IMR-90 (cell line): ENCODE data around the gene DBNL.
"Not testable (repeated sequence)": the region's sequence is repeated elsewhere in the genome, so short reads cannot be mapped to it uniquely, and the experiment has no call there.

Source experiments
- CTCF ChIP-seq: conservative IDR thresholded peaks from 2 replicates; pipeline ENCODE4 v1.5.1; 2012; ENCODE audit warnings: mild to moderate bottlenecking, low read depth, low read length, improper control_type of control experiment
- MAFK ChIP-seq: IDR thresholded peaks from 2 replicates; pipeline ENCODE4 v1.6.1; 2012; ENCODE audit warnings: low read depth, low read length, improper control_type of control experiment
- POLR2A ChIP-seq: IDR thresholded peaks from 2 replicates; pipeline ENCODE4 v1.6.1; 2012; ENCODE audit warnings: mild to moderate bottlenecking, low read depth, low read length
- RFX5 ChIP-seq: IDR thresholded peaks from 2 replicates; pipeline ENCODE4 v1.8.0; 2012; ENCODE audit warnings: low read depth, mild to moderate bottlenecking, low read length, moderate library complexity
- SMC3 ChIP-seq: fragments of 150-350 bp; IDR thresholded peaks from 2 replicates; pipeline ENCODE4 v1.6.1; 2016; ENCODE audit warnings: low read depth, mild to moderate bottlenecking, antibody characterized with exemption, low read length, moderate library complexity

- not testable (repeated sequence) for TF ChIP-seq RFX5, CTCF, SMC3, POLR2A, MAFK
Measured at GRCh38 chr7:44022796-44023467, 21.6 kb upstream of the DBNL start.
